ENCODE measurements around the gene MUS81.
"Not testable (repeated sequence)": the region's sequence is repeated elsewhere in the genome, so short reads cannot be mapped to it uniquely, and the experiment has no call there.

The MUS81 gene

DNA sequence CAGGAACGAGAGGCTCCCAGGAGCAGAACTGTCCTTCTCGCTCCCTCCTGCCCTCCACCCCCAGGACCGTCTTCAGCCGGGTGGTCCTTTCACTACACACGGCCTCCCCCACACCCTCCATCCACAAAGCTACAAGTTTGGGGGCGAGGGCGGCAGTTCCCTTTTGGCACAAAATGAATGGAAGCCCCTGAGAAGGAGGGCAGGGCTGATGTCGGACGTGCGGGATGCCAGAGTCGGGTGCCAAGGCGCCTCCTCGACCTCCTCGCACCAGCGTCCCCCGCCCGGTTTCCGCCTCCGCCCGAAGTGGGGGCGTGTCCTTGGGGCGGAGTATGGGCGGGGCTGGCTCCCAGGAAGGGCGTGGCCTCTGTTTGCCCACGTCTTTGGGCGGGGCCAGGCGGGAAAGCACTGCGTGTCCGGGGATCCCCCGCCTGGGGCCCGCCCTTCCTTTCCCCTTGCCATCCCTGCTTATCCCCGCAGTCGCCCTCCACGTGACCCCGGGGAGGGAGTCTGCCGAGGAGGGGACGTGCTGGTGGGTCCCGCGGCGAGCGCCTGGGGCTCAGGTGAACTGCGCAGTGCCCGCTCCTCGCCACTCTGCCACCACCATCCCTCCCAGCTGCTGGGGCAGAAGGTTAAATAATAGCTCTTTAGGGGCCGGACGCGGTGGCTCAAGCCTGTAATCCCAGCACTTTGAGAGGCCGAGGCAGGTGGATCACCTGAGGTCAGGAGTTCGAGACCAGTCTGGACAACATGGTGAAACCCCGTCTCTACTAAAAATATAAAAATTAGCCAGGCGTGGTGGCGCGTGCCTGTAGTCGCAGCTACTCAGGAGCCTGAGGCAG lies 13.3 kb downstream of the MUS81 start:
- peak; percentile 96 for DNase-seq (ENCODE audit: low spot score)

- DNase-seq (ENCODE audit: low spot score): peak; percentile 40
Measured at GRCh38 chr11:65879617-65880016, 19.4 kb downstream of the MUS81 start, which contains the start of gene CTSW. Gene CTSW, plus strand, starts transcription at chr11:65879837. Its CDS starts 18 bp downstream, at chr11:65879855.

- DNase-seq (ENCODE audit: low spot score): no peak
Measured at GRCh38 chr11:65880027-65880426, 19.8 kb downstream of the MUS81 start.

DNA sequence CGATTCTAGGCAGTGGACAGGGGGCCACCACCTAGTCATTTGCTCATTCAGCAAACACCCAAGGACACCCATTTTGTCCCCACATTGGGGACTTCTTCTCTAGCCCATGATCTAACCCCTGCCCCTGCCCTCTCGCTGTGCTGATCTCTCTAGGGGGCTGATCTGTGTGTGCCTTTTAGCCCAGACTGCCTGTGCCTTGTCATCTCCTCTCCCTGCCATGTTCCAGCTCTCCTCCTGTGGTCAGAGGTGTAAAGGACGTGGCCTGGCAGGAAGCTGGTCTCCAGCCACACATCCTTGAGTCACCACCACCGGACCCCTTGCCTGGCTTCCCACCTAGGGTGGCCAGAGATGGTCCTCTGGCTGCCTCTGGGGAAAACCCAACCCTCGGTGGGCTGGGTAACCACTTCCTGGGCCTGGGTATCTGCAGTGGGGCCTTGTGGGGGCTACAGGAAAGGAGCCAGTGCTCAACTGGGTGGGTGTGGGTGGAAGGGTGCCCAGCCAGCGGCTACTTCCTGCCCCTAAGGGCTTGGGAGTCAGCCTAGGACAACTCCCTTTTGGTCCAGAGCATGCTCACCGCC lies 20.7 kb downstream of the MUS81 start:
- DNase-seq (ENCODE audit: low spot score): no peak

DNA sequence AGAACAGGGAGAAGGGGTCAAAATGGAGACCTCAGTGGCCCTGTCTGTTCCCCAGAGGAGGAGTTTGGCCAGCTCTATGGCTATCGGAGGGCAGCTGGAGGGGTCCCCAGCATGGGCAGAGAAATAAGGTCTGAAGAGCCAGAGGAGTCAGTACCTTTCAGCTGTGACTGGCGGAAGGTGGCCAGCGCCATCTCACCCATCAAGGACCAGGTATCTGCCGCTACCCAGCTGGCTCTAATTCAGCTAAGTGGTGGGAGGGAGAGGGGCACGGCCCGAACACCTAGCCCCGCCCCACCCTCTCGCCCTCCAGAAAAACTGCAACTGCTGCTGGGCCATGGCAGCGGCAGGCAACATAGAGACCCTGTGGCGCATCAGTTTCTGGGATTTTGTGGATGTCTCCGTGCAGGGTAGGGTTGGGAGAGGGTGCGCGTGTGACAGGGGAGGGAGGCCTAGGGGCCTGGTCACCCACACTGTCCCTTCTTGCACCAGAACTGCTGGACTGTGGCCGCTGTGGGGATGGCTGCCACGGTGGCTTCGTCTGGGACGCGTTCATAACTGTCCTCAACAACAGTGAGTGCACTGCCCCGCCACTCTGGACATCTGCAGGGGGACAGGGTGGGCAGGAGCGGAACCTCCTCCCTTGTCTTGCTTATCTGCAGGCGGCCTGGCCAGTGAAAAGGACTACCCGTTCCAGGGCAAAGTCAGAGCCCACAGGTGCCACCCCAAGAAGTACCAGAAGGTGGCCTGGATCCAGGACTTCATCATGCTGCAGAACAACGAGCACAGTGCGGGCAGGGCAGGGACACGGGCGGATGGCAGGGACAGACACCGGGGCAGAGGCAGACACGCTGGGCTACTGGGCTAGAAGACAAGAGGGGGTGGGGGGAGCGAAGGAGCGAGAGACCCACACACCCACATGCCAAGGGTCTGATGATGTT lies 22.2 kb downstream of the MUS81 start:
- DNase-seq (ENCODE audit: low spot score): no peak

GRCh38 chr11:65883058-65883761 lies 23.0 kb downstream of the MUS81 start:
- no peak for DNase-seq (ENCODE audit: low spot score)

- no peak for DNase-seq (ENCODE audit: low spot score)
Measured at GRCh38 chr11:65883786-65884715, 23.8 kb downstream of the MUS81 start.

DNA sequence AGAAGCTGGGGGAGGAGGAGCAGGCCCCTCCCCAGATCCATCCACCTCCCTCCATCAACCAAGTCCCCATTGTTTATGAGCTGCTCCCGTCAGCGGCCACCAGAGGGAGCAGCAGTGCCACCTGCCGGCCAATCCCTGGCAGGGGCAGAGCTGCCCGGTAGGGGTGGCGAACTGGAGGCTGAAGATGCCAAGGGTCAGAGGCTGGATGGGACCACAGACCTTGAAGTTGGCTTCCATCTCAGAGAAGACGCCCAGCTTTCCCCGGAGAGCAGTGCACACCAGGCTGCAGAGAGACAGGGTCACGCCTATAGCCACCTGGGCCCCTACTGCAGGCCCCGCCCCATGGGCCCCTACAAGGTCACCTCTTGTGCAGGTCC lies 24.5 kb downstream of the MUS81 start:
- DNase-seq (ENCODE audit: low spot score): peak; percentile 86

GRCh38 chr11:65885231-65885630 lies 25.0 kb downstream of the MUS81 start:
- DNase-seq (ENCODE audit: low spot score): no peak

DNA sequence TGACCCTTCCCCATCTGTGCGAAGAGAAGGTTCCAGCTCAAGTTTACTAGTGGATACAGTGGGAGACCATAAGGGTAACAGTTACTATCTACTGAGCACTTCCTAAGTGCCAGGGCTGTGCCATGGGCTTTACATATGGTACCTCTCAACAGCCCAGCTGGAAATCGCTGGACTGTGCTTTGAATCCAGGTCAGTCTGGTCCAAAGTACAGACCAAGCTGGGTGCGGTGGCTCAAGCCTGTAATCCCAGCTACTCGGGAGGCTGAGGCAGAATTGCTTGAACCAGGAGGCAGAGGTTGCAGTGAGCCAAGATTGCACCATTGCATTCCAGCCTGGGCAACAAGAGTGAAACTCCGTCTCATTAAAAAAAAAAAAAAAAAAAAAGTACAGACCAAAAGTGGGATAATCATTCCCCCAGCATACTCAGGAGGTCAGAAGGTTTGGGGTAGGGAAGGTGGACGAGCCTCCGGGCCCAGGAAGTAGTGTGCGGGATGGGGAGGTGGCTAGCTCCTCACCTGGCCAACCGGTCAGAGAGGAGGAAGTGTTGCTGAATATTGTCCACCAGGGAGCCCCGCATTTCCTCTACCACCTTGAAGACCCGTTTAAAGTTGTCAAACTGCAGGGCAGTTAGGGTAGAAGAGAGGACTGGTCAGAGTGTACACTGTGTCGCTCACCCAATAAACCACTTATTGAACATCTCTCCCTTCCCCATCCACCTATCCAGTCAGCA lies 25.7 kb downstream of the MUS81 start:
- no peak for DNase-seq (ENCODE audit: low spot score)

DNA sequence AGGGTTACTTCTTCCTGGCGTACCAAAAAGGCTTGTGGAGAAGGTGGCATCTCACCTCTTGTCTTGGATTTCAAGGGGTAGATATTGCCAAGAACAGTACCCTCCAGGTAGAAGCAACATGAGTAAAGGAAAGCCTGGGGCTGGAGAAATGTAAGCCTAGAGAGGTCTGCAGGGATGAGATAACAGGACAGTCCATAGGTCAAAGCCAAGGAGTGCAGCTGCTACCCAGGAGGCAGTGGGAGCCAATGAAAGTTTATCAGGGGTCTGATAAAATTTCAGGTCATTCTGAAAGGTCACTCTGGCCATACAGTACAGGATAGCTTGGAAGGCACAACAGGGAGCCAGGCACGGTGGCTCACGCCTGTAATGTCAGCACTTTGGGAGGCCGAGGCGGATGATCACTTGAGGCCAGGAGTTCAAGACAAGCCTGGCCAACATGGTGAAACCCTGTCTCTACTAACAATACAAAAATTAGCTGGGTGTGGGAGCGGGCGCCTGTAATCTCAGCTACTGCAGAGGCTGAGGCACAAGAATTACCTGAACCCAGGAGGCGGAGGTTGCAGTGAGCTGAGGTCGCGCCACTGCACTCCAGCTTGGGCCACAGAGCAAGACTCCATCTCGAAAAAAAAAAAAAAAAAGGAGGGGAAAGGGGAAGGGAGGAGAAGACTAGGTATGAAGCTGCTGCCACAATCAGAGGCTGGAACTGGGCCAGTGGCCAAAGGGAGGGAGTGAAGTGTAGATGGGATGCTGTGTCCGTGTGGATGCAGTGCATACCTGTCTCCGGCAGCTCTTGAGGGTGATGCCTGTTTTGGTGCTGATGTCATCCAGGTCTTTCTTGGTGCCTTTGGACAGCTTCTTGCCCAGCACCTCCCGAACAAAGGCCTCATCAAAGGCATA lies 26.8 kb downstream of the MUS81 start:
- DNase-seq (ENCODE audit: low spot score): no peak

- DNase-seq (ENCODE audit: low spot score): no peak
Measured at GRCh38 chr11:65887723-65888162, 27.5 kb downstream of the MUS81 start.

DNA sequence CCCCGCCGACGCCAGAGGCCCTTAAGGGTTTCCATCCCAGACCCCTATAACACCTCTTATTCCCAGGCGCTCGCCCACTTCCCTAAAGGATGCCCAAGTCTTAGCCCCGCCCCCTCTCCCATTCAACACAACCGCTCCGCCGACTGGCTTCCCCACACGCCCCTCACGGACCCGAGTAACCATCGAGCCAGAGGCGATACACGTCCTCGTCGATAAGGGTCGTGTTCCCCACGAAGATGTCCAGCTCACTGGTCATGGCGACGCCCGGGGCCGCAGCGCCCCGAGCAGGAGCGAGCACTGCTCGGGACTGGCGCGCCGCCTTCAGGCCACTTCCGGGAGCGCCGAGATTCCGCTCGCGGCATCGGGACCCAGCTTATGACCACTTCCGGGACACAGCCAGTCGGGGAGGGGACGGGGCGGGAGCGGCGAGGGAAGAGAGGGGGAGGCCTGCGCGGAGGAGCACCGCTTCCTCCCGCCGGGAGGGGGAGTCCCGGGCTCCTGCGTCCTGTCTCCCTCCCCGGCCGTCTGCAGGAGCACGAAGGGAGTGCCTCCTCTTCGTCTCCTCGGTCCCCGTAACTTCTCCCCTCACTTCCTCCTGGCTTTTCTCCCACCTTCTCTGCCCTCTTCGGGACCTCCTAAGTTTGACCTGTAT lies 28.1 kb downstream of the MUS81 start, which contains the start of gene FIBP:
FIBP (minus strand) TSS at position 309 of the 652 bp plus-strand sequence; CDS start at position 256, 53 bp downstream.
- peak; percentile 95 for DNase-seq (ENCODE audit: low spot score)

DNA sequence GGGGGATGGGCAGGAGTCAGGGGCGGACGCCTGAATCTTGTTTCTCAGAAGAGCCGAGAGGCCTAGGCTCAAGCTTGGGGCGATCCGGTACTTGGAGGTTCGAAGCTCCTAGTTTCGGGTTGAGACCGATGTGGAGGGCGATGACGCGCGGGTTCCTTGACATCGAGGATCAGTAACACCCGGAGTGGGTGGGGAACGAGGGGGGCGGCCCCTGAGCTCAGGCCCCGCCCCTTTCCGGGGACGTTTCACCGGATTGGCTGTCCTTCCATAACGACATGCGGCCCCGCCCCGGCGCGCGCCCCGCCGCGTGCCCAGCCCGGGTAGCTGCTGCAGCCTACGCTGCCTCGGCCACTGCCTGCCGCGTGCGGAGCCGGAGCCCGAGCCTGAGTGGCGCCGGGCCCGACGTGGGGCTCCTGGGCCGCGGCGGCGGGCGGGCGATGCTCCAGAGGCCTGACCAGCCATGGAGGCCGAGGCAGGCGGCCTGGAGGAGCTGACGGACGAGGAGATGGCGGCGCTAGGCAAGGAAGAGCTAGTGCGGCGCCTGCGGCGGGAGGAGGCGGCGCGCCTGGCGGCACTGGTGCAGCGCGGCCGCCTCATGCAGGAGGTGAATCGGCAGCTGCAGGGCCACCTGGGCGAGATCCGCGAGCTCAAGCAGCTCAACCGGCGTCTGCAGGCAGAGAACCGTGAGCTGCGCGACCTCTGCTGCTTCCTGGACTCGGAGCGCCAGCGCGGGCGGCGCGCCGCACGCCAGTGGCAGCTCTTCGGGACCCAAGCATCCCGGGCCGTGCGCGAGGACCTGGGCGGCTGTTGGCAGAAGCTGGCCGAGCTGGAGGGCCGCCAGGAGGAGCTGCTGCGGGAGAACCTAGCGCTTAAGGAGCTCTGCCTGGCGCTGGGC lies 30.3 kb downstream of the MUS81 start, which contains the start of gene CCDC85B:
CCDC85B (plus strand) TSS at position 350 of the 895 bp plus-strand sequence; CDS start at position 461, 111 bp downstream.
- DNase-seq (ENCODE audit: low spot score): peak; percentile 98

DNA sequence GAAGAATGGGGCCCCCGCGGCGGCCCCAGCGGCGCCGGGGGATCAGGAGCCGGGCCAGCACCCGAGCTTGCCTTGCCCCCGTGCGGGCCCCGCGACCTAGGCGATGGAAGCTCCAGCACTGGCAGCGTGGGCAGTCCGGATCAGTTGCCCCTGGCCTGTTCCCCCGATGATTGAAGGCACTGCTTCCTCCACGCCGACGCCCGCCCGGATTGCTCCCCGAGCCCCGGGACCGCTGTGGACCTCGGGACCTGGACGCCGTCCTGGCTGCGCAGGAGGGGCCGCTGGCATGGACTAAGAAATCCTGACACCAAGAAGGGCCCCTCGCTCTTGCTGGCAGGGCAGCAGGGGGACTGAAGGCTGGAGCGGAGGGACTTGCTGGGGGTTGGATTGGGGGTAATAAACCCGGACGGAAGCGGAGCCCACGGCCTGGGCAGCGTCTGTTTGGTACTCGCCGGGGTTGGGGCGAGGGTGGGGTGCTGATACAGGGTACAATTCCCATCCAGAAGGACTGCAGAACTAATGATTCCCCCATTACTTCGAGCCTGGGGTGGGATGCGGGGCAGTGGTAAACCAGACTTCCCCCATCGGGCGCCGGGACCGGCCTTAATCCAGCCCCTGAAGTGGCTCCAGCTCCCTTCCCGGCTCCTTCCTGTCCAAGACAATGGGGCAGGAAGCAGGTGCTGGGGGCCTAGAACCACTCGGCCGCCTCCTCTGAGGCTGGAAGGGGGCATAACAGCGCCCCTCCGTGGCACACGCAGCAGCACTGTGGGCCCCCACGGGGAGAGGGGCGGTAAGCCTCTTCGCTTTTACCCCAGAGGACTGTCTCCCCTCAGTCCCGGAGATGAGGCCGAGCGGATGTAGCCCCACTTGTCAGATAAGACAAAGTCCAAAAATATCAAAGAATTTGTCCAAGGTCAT lies 31.2 kb downstream of the MUS81 start:
- no peak for DNase-seq (ENCODE audit: low spot score)

GRCh38 chr11:65892137-65892540 lies 31.9 kb downstream of the MUS81 start:
- not testable (repeated sequence) for DNase-seq (ENCODE audit: low spot score)
